HG03469 (cell line): Measurements from ENCODE around the gene MRC1.

Source experiments
- ATAC-seq: cut with Tn5 transposase; IDR thresholded peaks from one replicate; pipeline ENCODE4 v1.9.1; 2021; ENCODE audit warnings: mild to moderate bottlenecking, moderate library complexity, moderate number of reproducible peaks; ENCODE audit not compliant: unreplicated experiment

The MRC1 gene

DNA sequence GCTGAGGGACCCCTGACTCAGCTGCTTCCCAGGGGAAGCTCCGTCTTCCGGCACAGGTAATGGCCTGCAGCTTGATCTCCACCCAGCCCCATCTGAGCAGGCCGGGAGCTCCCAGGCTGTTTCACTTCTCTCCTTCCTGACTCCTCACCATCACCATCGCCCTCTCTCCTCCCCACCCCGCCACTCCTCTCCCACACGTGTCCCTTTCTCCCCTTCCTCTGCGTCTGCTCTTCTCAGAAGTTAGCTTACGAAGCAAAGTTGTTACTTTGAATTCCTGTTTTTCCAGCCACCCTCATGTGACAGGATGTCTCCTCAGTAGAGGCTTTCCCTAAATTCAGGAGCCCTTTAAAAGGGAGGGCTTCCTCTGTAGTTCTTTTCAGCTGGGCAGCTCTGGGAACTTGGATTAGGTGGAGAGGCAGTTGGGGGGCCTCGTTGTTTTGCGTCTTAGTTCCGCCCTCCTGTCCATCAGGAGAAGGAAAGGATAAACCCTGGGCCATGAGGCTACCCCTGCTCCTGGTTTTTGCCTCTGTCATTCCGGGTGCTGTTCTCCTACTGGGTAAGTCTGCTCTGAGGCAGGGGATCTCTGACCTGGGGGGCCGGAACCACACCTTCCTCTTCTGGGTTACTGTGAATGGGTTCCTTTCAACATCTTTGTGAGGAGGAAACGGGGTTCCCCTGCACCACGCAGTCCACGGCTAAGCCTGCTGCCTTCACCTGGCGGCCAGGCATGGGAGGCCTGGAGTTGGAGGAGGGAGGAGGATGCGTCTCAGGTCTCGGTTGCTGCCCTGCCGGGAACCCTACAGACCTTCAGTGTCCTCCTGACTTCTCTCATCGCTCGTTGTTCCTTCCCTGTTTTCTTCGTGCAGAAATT, at the start of gene MRC1:
MRC1 (plus strand) TSS at position 378 of the 871 bp plus-strand sequence; CDS start at position 496, 118 bp downstream.
- ATAC-seq = no peak

GRCh38 chr10:17764142-17764541, 45.0 kb upstream of the MRC1 start:
- ATAC-seq = no peak

GRCh38 chr10:17765602-17766001, 43.5 kb upstream of the MRC1 start:
- no peak for ATAC-seq

- ATAC-seq = no peak
These were observed 42.4 kb upstream of the MRC1 start for GRCh38 chr10:17766731-17767130.

GRCh38 chr10:17768496-17768895, 40.7 kb upstream of the MRC1 start:
- no peak for ATAC-seq

- no peak for ATAC-seq
These were observed 40.2 kb upstream of the MRC1 start for GRCh38 chr10:17768957-17769356.

GRCh38 chr10:17771017-17771416, 38.1 kb upstream of the MRC1 start:
- ATAC-seq = no peak

DNA sequence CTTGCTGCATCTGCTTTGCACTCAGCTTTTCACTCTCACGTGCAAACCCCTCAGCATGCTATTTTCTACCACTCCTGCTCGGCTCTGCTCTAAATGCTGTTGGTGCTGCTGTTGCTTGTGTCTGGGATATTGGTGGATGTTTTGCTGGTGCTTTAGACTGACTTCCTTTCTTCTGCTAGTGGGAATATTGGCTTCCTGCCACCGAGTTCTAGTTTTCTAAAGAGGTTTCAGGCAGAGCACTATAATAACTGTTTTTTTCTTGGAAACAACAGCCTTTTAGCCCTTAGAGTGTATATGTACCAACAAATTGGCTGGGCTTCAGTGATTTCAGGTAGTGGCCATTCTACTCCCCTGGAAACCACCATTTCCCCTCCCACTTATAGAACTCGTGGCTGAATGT, 29.4 kb upstream of the MRC1 start:
- ATAC-seq = no peak

DNA sequence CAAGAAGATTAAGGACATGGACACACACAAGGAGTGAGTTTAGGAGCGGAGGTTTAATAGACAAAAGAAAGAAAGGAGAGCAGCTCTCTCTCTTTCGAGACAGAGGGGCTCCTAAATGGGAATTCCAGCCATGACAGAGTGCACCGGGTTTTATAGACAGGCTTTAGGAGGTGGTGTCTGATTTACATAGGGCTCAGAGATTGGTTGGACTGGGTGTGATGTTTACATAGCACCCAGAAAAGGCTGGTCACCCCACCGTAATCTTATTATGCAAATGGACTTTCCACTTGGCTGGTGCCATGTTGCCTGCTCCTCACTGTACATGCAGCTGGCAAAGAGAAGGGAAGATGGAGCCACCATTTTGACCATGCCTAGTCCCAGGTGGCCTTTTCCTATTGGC, 28.4 kb upstream of the MRC1 start:
- ATAC-seq = no peak

GRCh38 chr10:17781856-17782255, 27.3 kb upstream of the MRC1 start:
- no peak for ATAC-seq

- no peak for ATAC-seq
These were observed 26.1 kb upstream of the MRC1 start for GRCh38 chr10:17782921-17783665.

DNA sequence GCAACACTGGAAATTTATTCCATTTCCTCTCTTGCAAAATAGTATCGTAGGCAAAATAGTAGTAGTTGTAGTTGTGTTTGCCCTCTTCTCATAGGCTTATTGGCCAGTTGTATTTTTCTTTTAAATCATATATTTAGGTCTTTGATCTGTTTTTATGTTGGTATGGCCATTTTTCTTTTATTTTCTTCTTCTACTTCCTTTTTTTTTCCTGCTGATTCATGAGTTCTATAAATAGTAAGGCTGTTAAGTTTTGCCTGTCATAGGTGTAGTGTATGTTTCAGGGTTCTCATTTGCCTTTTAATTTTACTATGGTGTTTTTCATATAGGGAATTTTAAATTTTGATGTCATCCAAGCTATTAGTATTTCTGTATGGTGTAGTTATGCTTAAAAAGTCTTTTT, 25.4 kb upstream of the MRC1 start:
- no peak for ATAC-seq

GRCh38 chr10:17784688-17785087, 24.5 kb upstream of the MRC1 start:
- ATAC-seq = no peak

DNA sequence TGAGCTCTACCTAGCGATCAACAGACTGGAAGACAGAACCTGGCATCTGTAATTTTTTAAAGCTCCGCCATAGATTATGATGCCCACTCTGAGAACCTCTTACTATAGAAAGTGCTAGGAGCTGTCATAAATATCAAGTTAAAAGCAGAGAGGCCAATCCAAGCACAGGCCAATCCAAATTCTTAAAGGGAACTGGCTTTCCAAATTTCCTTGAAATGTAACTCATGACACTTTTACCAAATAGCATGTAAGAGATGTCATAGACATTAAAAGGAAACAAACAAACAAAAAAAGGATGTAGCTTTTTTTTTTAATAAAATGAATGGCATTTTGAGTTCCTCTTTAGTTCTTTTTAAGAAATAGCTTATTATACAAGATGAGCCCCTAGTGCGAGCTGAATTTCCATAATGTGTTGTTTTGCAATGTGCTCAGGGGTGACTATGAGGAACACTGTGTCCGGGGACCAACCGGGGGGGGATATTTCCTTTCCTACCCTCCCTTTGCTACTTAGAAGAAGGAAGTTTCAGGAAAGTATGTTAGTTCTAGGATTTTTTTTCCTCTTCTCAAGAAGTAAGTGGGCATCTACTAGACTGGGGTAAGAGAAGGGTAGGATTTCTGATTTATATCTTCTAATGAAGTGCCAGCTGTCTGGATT, 23.7 kb upstream of the MRC1 start:
- ATAC-seq = no peak

DNA sequence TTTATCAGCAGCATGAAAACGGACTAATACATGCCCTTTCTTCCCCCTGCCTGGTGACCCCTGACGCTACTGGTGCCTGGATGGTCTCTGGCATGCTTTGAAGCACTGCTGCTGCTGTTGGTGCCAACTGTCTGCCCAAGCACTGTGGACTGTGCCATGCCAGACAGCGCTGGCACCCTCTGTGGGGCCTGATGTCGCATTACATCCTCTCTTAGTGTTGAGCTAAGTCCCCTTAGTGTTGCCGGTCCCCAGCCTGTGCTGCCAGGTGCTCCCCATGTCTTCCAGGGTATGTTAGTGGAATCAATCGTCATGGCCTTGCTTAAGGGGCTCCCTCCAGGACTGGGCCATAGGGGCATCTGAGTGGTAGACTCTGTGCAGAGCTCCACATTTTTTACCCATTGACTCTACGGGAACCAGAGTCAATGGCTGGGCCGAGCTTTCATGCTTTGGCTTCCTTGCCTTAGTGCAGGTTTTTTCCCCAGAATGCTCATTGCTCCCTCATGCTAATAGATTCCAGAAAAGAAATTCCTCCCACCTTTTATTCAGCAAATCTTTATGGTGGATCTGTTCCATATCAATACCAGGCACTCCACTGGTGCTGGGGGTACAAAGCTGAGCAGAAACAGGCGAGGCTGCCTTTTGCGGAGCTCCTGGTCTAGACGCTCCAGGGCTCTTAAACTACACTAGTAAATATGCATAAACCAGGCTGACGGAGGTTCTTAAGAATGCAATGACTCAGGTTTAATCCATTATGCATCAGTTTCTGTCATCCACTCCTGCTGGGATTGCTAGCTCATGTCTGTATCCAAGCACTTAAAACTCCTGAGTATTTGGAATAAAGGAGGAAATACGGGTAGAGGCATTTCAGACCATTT, 21.8 kb upstream of the MRC1 start:
- no peak for ATAC-seq

- no peak for ATAC-seq
These were observed 20.5 kb upstream of the MRC1 start for GRCh38 chr10:17788646-17789045.

DNA sequence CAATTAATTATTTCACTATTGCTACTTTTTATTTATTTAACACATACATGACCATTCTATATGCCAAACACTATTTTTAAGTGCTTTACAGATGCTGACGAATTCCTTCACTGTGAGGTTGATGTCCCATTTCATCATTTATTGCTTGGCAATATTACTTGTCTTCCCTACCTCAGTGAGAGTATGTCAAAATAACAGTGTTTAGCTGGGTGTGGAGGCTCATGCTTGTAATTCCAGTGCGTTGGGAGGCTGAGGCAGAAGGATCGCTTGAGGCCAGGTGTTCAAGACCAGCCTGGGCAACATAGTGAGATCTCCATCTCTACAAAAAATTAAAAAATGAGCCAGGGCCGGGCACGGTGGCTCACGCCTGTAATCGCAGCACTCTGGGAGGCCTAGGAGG, 19.8 kb upstream of the MRC1 start:
- ATAC-seq = no peak

GRCh38 chr10:17790651-17791050, 18.5 kb upstream of the MRC1 start:
- no peak for ATAC-seq

GRCh38 chr10:17792991-17793390, 16.2 kb upstream of the MRC1 start:
- ATAC-seq = no peak

GRCh38 chr10:17793823-17794644, 15.1 kb upstream of the MRC1 start:
- ATAC-seq = no peak
